Measurements from ENCODE around the gene YOD1.

GRCh38 chr1:207051191-207051943 is at the start of gene YOD1:
- TF ChIP-seq, protein P1, sequence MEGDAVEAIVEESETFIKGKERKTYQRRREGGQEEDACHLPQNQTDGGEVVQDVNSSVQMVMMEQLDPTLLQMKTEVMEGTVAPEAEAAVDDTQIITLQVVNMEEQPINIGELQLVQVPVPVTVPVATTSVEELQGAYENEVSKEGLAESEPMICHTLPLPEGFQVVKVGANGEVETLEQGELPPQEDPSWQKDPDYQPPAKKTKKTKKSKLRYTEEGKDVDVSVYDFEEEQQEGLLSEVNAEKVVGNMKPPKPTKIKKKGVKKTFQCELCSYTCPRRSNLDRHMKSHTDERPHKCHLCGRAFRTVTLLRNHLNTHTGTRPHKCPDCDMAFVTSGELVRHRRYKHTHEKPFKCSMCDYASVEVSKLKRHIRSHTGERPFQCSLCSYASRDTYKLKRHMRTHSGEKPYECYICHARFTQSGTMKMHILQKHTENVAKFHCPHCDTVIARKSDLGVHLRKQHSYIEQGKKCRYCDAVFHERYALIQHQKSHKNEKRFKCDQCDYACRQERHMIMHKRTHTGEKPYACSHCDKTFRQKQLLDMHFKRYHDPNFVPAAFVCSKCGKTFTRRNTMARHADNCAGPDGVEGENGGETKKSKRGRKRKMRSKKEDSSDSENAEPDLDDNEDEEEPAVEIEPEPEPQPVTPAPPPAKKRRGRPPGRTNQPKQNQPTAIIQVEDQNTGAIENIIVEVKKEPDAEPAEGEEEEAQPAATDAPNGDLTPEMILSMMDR (IDR thresholded peaks at IDR 0.05; ENCODE audit: poor library complexity, severe bottlenecking): no peak
- TF ChIP-seq RAD21 (conservative IDR thresholded peaks at IDR 0.05) (no peak), EZH2 (IDR thresholded peaks at IDR 0.05; ENCODE audit: borderline replicate concordance, insufficient read depth, low read length, poor library complexity, severe bottlenecking) (no peak), EP300 (conservative IDR thresholded peaks at IDR 0.05; ENCODE audit: poor library complexity, severe bottlenecking) (no peak), TAF1 (IDR thresholded peaks at IDR 0.05; ENCODE audit: low read depth) (no peak)

Data from neural cell (in vitro differentiated cells).